HepG2 (cell line): ENCODE results near the gene GJB6. TPM values are rescaled to one million over a fixed set of nuclear protein-coding genes. Genes with fewer than 3 reads are reported as not detected.

Experiments
- ATAC-seq: fragments of 200-7000 bp; cut with Tn5 transposase; 3 replicates; pipeline ENCODE4 v1.9.1; 2020; ENCODE audit warnings: mild to moderate bottlenecking, moderate library complexity
- BruUV-seq: library from RNA; stranded (reverse); fragments of 400-500 nt; replicated peaks from 2 replicates; lab custom pipeline; 2021; lab: Mats Ljungman, UMichigan
- CTCF ChIA-PET: fragments of 300-600 bp; formaldehyde crosslinking; extraction: SDS; loops from one replicate; lab custom pipeline; 2021; ENCODE audit warnings: low total read pairs, inconsistent platforms, low intra/inter-chr PET ratio; lab: Yijun Ruan, JAX
- POLR2A ChIA-PET: fragments of 350-600 bp; sonication (Branson Sonifier 250); formaldehyde crosslinking; loops from one replicate; lab custom pipeline; 2020; ENCODE audit warnings: antibody characterized with exemption, inconsistent platforms; lab: Yijun Ruan, JAX
- DNase-seq: peaks from one replicate; pipeline ENCODE4 v3.0.0-alpha.2; 2015; ENCODE audit warnings: low spot score
- FAIRE-seq: peaks from 3 replicates; lab custom pipeline; 2011; peaks lifted over from hg19 to GRCh38; lab: Jason Lieb, UNC
- H2AFZ ChIP-seq: one replicate; pipeline ENCODE4 v1.6.1; 2011; ENCODE audit warnings: low read length, inconsistent platforms
- H3K27ac ChIP-seq: fragments of 300-600 bp; 3 replicates; pipeline ENCODE4 v1.8.0; 2011; ENCODE audit warnings: mixed run types, mild to moderate bottlenecking, mixed read lengths, low read length, inconsistent platforms; ENCODE audit not compliant: insufficient read depth; ENCODE audit errors: extremely low read length
- H3K27me3 ChIP-seq, 2 experiments: fragments of 200-600 bp in 1 of 2; 2 replicates in 1 of 2; 3 replicates in 1 of 2; pipeline versions ENCODE4 v1.6.0 to v1.8.0; 2011; ENCODE audit warnings: low read length in 2 of 2, mild to moderate bottlenecking in 2 of 2, moderate library complexity in 2 of 2, inconsistent platforms in 1 of 2; ENCODE audit not compliant: insufficient read depth in 2 of 2, control insufficient read depth in 1 of 2
- H3K36me3 ChIP-seq, 2 experiments: fragments of 200-600 bp in 1 of 2; replicated peaks in 1 of 2; 2 replicates in 1 of 2; 3 replicates in 1 of 2; pipeline versions ENCODE4 v1.5.1 to v1.8.0; 2011; ENCODE audit warnings: low read length in 2 of 2, inconsistent platforms in 1 of 2; ENCODE audit not compliant: insufficient read depth in 2 of 2, control insufficient read depth in 1 of 2
- H3K4me1 ChIP-seq: 2 replicates; pipeline ENCODE4 v1.5.1; 2012; ENCODE audit warnings: low read length, inconsistent platforms; ENCODE audit not compliant: insufficient read depth
- H3K4me2 ChIP-seq: 2 replicates; pipeline ENCODE4 v1.6.0; 2011; ENCODE audit warnings: low read depth, low read length, inconsistent platforms
- H3K4me3 ChIP-seq, 3 experiments: fragments of 200-600 bp in 1 of 3; sonication (generic), shearing (Covaris generic) in 1 of 3; replicated peaks in 1 of 3; 2 replicates each; pipeline ENCODE4 v1.5.1; 2011 to 2016; ENCODE audit warnings: low read length in 3 of 3, inconsistent platforms in 2 of 3, low read depth in 2 of 3, mild to moderate bottlenecking in 2 of 3, control low read depth in 1 of 3, mixed read lengths in 1 of 3; ENCODE audit not compliant: insufficient read depth in 1 of 3
- H3K79me2 ChIP-seq: one replicate; pipeline ENCODE4 v1.6.1; 2011; ENCODE audit warnings: low read length, inconsistent platforms; ENCODE audit not compliant: insufficient read depth
- H3K9ac ChIP-seq: 2 replicates; pipeline ENCODE4 v1.6.0; 2011; ENCODE audit warnings: mild to moderate bottlenecking, low read depth, low read length, inconsistent platforms; ENCODE audit not compliant: insufficient read depth
- H3K9me3 ChIP-seq: 2 replicates; pipeline ENCODE4 v1.5.1; 2012; ENCODE audit warnings: mild to moderate bottlenecking, low read length
- H4K20me1 ChIP-seq: 2 replicates; pipeline ENCODE4 v1.6.0; 2011; ENCODE audit warnings: inconsistent platforms, mild to moderate bottlenecking, low read length, moderate library complexity; ENCODE audit not compliant: insufficient read depth
- CBX2 ChIP-seq, 2 experiments: fragments of 200-600 bp in 1 of 2; sonication (generic); formaldehyde crosslinking in 1 of 2; IDR thresholded peaks; 2 replicates each; pipeline versions ENCODE4 v1.7.0 to v1.8.1; 2018 to 2022; ENCODE audit warnings: low read depth in 2 of 2, low read length in 1 of 2, mild to moderate bottlenecking in 1 of 2, missing genetic modification reagents in 1 of 2
- GABPB1 ChIP-seq: IDR thresholded peaks from 2 replicates; pipeline ENCODE4 v1.6.1; 2016; ENCODE audit warnings: mild to moderate bottlenecking, missing genetic modification reagents, moderate library complexity, missing compliant biosample characterization
- KLF9 ChIP-seq: IDR thresholded peaks from 2 replicates; pipeline ENCODE4 v1.6.1; 2016; ENCODE audit warnings: low read depth
- RELA ChIP-seq: sonication (generic); formaldehyde crosslinking; IDR thresholded peaks from 2 replicates; pipeline ENCODE4 v1.4.0; 2020; ENCODE audit warnings: missing genetic modification reagents
- SNRNP70 ChIP-seq: fragments of 200-400 bp; formaldehyde crosslinking; IDR thresholded peaks from 2 replicates; pipeline ENCODE4 v1.6.1; 2017; ENCODE audit warnings: mild to moderate bottlenecking, low read depth, low read length, moderate library complexity
- STAG1 ChIP-seq: sonication (generic); formaldehyde crosslinking; IDR thresholded peaks from 2 replicates; pipeline ENCODE4 v1.4.0; 2020; ENCODE audit warnings: missing genetic modification reagents
- ZBTB1 ChIP-seq: sonication (generic); formaldehyde crosslinking; IDR thresholded peaks from 2 replicates; pipeline ENCODE4 v1.4.0; 2020; ENCODE audit warnings: missing genetic modification reagents, borderline replicate concordance
- ZBTB10 ChIP-seq: sonication (generic); formaldehyde crosslinking; IDR thresholded peaks from 2 replicates; pipeline ENCODE4 v1.4.0; 2020; ENCODE audit warnings: missing genetic modification reagents, borderline replicate concordance
- WGBS: methylation state at CpG from one replicate; pipeline ENCODE4 v1.1.6; 2017; ENCODE audit warnings: low lambda C conversion rate; 5-methylcytosine and 5-hydroxymethylcytosine counted together
- in situ Hi-C: cut with HindIII; loops from 2 replicates; pipeline ENCODE4 v1.10.0; 2017; ENCODE audit warnings: low pct_unique_long_range_greater_than_20kb; ENCODE audit not compliant: extremely low pct_ligation_motif_present
- intact Hi-C: fragments of 100-400 bp; cut with micrococcal nuclease; formaldehyde crosslinking; loops from one replicate; pipeline ENCODE4 v1.10.0; 2022; ENCODE audit not compliant: unreplicated experiment
- polyA plus RNA-seq, 8 experiments: library from polyadenylated mRNA; depleted of rRNA in 3 of 8; stranded (reverse) in 7 of 8; unstranded in 1 of 8; fragments of >200 nt; fragmentation: Illumina TruSeq in 4 of 8; extraction: Trizol in 4 of 8; gene quantifications; 2 replicates each; pipeline versions ENCODE4 v1.2.1 to v1.2.3, GENCODE V29; 2011 to 2016; ENCODE audit warnings: low read depth in 4 of 8, missing spikeins in 1 of 8, mixed read lengths in 1 of 8; ENCODE audit not compliant: insufficient read depth in 1 of 8
- total RNA-seq, 5 experiments: library from RNA; depleted of rRNA; stranded (reverse); fragments of >200 nt; fragmentation: Illumina TruSeq; extraction: Trizol; gene quantifications; 2 replicates each; pipeline ENCODE4 v1.2.3, GENCODE V29; 2016; ENCODE audit warnings: low read depth in 1 of 5

GJB6 gene
- total and polyA plus RNA-seq, 2 of the 13 experiments (the other 11 are each of a cell fraction or from before 2014, with no cell fraction given), result not detected

DNA sequence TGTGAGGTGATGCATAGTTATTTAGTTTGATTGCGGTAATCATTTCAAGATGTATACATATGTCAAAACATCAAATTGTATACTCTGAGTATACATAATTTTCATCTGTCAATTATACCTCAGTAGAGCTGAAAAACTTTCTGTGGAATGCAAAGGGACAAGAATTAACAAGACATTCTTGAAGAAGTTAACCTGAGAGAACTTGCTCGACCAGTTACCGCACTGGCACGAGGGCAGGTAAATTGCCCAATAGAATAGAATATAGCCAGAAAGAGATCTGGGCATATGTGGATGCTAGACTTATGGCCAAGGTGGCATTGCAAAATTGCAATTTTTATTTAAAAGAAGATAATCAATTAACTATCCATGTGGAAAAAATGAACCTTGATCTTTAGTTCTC, 42.3 kb upstream of the GJB6 start:
- 56% methylated on average over 4 of the region's 4 CpGs for WGBS
- Histone ChIP-seq H3K9me3 (no peaks in the 10 kb centered on the region), H3K79me2 (no peaks in the 10 kb centered on the region), H3K27me3 (no peaks in the 10 kb centered on the region; a peak in 1 of 5 replicates), H3K4me3 (no peak overlapping the region), H3K4me2 (no peak overlapping the region), H3K27ac (no peak overlapping the region), H3K36me3 (no peaks in the 10 kb centered on the region), H3K4me1 (no peaks in the 10 kb centered on the region), H2AFZ (no peak overlapping the region), H4K20me1 (no peaks in the 10 kb centered on the region), H3K9ac (no peak overlapping the region)
- no peak for FAIRE-seq
- ChIA-PET CTCF (no interaction called here), POLR2A (no interaction called here)
- BruUV-seq, result no TSS peak
- intact Hi-C loops (no loop called here), in situ Hi-C loops (no loop called here)
- no peak for ATAC-seq
- TF ChIP-seq STAG1 (CRISPR knock-in tag) (no peak), ZBTB10 (CRISPR knock-in tag) (no peak), CBX2 (IDR thresholded peaks at IDR 0.05; ENCODE audit: low read depth, low read length) (no peak), CBX2 (CRISPR knock-in tag; IDR thresholded peaks at IDR 0.05; ENCODE audit: low read depth) (no peak), GABPB1 (CRISPR knock-in tag) (no peak), ZBTB1 (CRISPR knock-in tag) (no peak), KLF9 (CRISPR knock-in tag) (no peak), RELA (CRISPR knock-in tag) (no peak), SNRNP70 (no peak)
- no peak for DNase-seq
